Stimulated activated CD4-positive, alpha-beta T cell treated with anti-CD3 and anti-CD28 coated beads, Interleukin-2, amount 100 ng/mL, for 24 hours (primary cell): ENCODE results near the gene MYO1H.

Source experiments
- DNase-seq, 2 donors: peaks; one replicate each; pipeline ENCODE4 v3.0.0-alpha.2; 2020

The MYO1H gene

GRCh38 chr12:109448707-109449390, 101.1 kb downstream of the MYO1H start:
- DNase-seq: no peak

DNA sequence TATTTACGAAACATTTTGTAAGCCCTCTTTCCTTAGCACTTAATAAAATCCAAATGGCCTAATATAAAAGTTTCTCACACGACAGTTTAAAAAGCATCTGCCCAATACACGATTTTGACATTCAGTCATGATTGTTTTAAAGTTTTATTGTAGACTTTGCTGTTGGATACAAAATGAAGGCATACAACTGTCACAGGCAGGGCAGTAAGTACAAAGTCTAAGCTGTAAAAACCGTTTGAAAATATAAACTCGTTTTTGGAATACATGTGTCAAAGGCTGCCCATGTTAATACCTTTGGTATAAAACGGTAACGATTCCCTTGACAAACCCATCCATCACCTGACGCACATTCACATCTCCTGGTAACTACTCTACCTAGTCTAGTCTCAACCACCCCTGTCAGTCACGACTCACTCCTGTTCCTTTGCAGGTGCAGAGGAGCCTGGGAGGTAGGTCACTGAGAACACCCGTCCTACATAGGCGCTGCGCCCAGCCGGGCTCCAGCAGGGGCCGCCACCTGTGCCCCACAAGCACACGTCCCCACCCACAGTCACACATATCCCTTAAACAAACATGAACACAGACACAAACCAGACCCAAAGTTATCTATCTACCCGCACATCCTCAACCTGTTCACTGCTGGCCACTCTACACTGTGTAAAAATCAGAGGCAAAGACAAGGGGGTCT, 102.3 kb downstream of the MYO1H start:
- DNase-seq: no peak

DNA sequence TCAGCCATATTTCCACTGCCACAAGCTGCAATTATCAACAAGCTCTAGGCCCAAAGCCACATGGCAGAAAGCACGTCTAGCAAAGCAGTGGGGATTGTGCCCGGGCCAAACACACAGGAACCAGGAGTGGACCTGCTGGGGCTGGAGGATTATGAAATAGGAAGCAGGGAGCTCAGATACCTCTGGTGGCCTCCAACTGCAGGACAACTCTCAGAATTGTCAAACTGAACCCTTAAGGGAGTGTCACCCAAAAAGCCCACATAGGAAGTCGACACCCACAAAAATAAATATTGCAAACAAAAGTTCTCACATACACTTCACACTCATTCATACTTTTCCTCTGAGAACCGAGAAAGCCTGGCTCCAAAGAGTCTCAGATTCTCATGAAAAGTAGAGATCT, 103.3 kb downstream of the MYO1H start:
- DNase-seq: no peak

GRCh38 chr12:109451400-109451799, 103.7 kb downstream of the MYO1H start:
- DNase-seq: no peak

GRCh38 chr12:109452489-109452888, 104.8 kb downstream of the MYO1H start:
- no peak for DNase-seq

DNA sequence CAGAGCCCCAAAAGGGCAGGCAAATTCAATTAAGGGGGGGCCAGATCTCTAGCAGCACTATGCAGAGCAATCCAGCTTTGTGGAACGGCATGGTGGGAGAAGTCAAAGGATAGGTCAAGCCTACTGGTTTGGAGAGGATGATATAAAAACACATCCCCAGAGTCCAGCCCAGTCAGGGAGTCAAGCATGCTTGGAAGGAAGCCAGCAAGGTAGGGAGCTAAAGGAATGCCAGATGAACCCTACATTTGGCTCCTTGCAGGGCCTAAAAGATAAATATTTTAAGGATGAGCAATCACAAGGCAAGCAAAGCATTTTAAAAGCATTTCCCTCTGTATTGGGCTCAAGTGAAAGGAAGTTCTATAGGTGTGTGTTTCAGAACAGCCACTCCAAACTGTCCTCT, 108.0 kb downstream of the MYO1H start:
- no peak for DNase-seq

GRCh38 chr12:109458086-109458485, 110.4 kb downstream of the MYO1H start:
- no peak for DNase-seq

DNA sequence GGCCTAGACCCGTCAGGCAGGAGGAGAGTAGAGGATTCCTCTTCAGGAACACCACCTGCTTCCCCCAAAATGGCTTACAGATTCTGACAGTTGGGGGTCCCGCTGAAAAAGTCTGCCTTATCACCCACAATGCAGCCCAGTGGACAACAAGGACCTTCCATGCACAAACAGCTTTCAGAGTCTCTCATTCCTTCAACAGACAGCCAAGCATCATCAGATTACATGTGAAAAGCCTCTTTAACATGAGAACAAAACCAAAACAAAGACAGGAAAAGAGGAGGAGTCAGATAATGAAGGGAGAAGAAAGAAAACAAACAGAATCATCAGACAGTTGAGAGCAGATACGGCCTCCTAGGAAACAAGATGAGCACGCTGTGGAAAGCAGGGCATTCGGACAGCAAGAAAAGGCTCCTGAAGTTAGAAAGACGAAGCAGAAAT, 111.1 kb downstream of the MYO1H start:
- no peak for DNase-seq

DNA sequence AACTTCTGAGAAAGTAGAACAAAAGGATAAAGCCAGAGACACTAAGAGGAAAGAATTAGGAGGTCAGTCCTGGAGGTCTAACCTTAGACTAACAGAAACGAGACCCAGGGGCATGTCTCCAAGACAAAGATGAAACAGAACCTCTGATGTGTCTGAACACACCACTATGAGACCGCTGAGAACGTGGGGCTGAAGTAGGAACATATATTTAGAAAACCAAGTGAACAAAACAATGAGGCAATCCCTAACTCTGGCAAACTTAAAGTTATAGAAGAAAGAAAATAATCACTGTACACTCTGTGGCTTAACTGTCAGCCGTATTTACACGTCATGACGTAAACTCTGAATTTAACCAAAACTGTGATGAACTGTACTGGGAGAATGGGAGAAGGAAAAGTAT, 111.5 kb downstream of the MYO1H start:
- no peak for DNase-seq

DNA sequence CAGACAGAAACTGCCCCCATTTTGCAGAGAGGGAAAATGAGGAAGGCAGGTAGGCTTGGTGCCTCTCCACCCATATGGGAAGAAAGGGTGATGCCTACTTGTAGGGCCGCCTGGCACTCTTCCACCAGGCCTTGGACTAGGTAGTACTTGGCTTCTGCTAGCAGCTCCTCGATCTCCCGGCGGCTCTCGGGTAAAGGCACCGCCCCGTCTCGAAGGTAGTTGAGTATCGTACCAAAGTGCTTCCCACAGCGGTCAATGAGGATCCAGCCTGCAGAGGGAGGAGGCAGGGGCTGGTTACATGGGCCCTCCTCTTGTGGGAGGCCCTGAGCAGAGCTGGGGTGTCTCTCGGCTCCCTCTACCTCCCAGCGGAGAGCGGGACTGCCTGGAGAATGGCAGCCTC, 112.8 kb downstream of the MYO1H start:
- DNase-seq: no peak

DNA sequence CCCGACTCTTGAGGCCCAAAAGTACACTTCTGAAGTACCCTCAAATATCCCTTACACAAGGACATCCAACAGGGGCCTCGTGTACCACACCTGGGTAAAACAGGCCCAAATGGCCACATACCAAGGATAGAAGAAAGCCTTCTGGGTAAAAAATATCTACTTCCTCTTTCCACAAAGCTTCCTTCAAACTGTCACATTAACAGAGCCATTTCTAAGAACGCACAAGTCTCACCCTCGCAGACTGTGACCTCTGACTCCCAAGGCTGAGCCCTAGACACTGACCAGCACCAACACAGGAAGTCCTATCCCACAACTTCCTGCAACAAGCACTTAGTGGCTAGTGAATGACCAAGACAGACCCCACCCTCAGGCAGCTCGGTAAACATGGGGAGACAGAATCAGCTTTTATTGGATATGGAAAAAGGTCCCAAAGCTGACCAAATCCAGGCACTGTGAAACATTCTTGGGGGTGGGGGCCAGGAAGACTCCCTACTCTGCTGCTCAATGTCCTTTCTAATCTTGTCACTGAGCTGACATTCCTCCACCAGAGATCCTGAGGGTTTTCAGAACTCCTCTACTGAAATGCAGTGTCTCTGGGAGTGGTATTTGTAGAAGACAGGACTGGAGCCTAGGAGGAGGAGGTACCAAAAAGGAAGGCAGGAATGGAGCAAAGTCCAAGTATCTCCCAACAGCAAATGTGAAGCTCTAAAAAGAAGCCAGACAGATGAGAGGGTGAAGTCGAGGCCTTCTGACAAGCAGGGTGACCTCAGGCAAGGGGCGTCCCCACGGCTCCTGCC, 113.5 kb downstream of the MYO1H start:
- DNase-seq: no peak

GRCh38 chr12:109461846-109462756, 114.4 kb downstream of the MYO1H start:
- no peak for DNase-seq

- DNase-seq: no peak
These were observed 115.4 kb downstream of the MYO1H start for GRCh38 chr12:109462868-109463692.

DNA sequence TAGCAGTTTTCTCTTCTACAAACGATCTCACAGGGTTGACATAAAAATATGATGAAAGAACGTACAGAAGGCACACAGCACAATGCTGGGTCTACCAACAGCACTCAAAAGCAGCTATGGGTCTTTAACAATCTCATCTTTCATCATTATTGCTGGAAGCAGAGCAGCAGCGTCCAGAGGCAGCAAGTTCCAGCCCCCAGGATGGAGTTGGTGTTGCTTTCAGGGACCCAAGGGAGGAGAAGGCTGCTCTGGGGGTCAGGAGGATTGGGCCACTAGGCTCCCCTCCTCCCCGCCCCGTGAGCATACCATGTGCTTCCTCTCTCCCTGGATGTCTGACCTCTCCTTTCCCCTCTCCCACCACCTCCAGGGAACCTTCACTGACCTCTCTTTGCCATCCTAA, 116.1 kb downstream of the MYO1H start:
- no peak for DNase-seq

DNA sequence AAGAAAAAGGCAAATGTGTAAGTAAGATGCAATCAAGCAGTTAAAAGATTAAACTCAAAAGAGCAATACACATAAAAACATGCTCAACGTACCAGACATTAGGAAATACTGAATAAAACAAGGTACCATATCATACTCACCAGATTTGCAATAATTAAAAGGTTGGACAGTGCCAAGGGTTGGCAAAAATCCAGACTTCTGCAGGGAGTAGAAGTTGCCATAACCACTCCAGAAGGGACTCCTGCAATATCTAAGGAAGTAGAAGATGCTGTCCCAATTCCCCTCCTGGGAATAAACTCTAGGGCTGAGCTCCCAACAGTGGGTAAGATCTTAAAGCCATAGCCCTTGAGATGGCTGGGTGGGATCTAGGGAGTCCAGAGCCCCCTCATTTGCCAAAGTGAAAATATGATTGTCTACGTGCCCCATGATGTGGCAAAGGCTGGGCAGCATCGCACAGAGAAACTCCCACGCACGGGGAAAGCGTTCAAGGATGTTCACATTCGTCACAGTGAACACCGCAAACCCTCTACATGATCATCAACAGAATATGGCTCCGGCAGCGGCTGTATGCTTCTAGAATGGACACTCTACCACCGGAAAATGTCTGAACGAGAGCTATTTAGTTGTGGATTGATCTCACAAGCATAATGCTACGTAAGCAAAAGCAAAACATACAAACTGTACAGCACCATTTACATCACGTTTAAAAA, 117.1 kb downstream of the MYO1H start:
- DNase-seq: no peak

DNA sequence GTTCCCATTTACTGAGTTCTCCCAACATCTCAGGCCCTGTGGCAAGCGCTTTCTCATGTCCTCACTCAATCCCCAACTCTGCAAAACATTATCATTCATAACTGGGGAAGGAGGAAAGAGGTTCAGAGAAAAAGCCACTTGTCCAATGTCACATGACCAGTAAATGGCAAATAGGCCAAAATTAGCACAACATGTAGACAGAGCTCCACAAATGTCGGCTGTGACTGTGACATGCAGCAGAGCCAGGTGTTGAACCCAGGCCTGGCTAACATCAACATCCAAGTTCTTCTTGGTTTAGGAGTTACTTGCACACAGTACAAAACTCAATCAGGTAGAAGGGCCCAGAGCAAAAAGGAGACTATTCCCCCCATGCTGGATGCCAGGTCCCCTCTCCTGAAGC, 118.6 kb downstream of the MYO1H start:
- no peak for DNase-seq

DNA sequence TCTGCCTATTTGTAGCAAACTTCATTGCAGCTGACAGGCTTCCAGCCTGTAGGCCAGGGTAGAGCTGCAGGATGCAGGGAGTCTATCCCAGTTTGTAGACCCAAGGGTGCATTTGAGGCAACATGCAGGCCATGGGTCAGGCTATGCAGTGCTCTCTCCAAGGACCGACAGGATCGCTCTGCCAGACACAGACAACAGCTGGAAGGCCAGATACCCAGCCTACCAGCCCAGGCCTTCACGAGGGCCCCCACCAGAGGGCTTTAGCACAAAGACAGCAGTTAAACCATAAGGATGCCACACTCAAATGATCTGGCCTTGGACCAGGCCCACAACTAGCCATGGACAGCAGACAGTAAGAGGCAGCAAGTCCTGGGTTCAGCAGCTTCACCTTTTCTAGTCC, 119.1 kb downstream of the MYO1H start:
- no peak for DNase-seq

DNA sequence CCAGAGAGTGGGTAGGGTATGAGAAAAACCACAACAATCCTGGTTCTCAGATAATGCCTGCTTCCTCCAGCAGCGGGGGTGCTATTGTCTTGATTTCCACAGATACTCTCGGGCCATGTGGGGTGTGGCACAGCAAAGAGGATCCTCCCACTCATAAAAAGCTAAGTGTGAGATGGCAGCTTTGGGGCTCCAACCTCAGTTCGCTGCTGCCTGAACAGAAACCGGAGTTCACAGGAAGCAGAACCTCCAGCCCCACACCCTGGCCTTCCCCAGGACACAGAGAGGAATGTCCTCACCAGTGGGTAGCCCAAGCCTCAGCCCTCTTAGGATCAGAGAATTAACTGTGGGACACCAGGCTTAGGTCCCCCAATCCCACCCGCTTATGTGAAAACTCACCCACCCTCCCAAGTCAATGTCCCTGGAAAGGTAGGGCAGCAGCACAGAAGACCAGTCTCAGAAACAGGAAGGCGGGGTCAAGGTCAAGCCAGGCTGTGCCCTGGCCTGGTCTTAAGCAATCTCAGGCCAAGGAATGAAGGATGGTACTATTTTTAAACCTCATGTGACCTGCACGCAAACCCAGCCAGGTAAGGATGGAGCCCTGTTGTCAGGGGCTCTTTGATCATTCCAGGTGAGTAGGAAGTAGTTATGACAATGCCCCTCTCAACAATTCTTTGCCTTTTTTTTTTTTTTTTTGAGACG, 120.4 kb downstream of the MYO1H start:
- DNase-seq: no peak

DNA sequence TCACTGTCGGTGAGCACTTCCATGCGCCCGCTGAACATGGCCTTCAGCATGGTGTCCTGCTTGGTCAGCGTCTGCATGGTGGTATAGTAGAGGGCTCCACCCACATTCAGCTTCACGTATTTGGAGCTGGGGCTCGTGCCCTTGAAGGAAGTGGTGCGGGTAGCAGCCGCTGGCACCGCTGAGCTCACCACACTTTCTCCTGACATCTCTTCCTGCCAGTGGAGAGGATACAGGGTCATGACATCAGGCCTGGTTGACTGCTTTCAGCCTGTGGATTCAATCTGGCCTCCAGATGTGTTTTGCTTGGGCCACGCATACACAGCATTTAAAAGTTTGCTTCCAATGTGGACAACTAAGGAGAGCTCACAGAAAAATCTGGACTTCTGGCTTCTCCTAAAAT, 121.8 kb downstream of the MYO1H start:
- no peak for DNase-seq

DNA sequence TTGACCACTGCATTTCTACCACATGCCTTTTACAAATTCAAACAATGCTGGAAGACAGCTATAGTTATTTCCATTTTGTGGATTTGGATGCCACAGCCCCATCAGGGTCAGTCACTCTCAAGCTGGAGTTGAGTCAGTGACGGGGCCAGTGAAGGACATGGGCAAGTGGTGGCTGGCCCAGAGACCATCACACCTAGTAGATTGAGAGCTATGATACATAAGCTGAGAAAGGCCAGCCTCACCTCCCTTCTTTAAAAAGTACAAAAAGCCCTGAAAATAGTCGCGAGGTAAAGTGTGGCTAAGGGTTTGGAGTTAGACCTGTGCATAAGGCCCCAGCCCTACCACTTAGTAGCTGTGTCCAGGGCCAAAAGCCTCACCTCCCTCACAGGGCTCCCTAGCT, 125.3 kb downstream of the MYO1H start:
- DNase-seq: no peak
